NCI-H2107 treated with DMSO at 0.1 percent for 48 hours (cell line): ENCODE measurements around the gene EEF2KMT.
"Not testable (repeated sequence)": the region's sequence is repeated elsewhere in the genome, so short reads cannot be mapped to it uniquely, and the experiment has no call there.

ENCODE experiments used
- DNase-seq: peaks from one replicate; lab custom pipeline; 2025; ENCODE audit not compliant: unreplicated experiment; lab: John Stamatoyannopoulos, UW

The EEF2KMT gene, protein sequence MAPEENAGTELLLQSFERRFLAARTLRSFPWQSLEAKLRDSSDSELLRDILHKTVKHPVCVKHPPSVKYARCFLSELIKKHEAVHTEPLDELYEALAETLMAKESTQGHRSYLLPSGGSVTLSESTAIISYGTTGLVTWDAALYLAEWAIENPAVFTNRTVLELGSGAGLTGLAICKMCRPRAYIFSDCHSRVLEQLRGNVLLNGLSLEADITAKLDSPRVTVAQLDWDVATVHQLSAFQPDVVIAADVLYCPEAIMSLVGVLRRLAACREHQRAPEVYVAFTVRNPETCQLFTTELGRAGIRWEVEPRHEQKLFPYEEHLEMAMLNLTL

DNA sequence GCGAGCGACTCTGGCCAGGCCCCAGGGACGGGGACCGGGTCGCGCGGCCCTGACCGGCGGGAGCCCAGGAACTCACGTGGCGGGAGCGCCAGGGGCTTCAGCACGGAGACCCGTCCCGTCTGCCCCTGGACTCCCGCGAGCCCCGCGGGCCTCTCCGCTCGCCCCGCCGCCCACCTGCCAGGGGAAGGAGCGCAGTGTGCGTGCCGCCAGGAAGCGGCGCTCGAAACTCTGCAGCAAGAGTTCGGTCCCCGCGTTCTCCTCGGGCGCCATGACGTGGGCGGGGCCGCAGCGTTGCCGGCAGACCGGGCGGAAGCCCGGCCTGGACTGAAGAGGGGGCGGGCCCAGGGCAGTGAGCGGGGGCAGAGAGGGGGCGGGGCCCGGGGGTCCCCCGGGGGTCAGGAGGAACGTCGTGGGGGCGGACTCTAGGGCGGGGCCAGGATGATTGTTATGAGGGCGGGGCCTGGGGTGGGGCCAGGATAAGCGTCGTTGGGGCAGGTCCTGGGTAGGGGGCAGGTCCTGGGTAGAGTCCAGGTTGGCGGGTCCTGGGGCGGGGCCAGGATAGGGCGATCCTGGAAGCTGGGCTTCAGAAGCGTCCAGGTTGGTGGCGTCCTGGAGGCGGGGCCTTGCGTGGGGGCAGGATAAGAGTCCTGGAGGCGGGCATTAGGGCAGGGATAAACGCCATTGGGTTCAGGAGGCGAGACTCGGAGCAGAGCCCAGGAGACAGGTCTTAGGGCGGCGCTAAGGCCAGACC, at the start of gene EEF2KMT:
EEF2KMT (minus strand) TSS at position 326 of the 751 bp plus-strand sequence; CDS start at position 270, 56 bp downstream.
- peak; percentile 97 for DNase-seq

DNA sequence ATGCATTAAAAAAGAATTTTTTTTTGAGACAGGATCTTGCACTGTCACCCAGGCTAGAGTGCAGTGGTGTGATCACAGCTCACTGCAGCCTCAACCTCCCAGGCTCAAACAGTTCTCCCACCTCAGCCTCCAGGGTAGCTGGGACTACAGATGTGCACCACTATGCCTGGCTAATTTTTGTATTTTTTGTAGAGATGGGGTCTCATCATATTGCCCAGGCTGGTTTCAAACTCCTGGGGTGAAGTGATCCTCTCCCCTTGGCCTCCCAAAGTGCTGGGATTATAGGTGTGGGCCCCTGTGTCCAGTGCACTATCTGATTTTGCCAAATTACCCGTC, 47.0 kb upstream of the EEF2KMT start:
- not testable (repeated sequence) for DNase-seq

DNA sequence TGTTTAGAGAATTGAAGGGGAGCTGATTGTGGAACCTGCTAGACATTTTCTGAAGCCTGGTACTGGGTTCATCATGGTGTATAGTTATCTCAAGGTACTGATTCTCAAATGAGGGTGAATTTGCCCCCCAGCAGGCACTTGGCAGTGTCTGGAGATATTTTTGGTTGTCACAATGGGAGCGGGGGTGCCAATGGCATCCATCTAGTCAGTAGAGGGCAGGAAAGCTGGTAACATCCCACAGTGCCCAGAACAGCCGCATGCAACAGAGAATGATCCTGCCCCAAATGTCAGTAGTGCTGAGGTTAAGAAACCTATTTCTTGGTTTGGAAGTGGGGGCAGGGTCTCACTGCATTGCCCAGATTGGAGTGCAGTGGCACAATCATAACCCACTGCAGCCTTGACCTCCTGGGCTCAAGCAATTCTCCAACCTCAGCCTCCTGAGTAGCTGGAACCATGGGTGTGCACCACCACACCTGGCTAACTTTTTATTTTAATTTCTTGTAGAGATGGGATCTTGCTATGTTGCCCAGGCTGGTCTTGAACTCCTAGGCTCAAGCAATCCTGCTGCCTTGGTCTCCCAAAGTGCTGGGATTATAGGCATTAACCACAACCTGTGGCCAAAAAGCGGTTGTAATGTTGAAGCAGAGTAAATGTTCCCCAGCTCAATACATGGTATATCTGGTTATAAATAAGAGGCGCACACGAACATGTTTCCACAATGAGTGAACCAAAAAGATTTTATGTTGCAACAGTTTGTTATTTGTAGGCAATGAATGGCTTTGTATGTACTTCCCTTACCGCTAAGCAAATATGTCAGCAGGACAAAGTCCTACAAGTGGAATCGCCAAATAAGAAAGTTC, 46.4 kb upstream of the EEF2KMT start:
- no peak for DNase-seq

DNA sequence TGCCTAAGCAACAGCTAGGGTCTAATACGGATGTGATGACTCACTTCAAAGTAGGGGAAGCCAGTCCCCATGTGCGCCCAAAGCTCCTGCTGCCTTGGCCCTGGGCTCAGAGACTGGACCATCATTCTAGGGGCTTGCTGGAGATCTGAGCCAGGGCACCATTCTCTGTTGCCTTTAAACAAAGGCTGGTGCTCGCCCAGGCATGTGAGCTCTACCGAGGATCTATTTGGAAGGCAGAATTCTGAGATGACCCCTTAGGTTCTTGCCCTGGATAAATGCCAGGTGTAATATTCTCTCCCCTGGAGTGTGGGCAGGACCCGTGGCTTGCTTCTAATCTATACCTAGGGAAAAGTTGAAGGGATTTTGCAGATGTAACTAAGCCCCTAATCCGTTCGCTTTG, 42.6 kb upstream of the EEF2KMT start:
- DNase-seq, result not testable (repeated sequence)

DNA sequence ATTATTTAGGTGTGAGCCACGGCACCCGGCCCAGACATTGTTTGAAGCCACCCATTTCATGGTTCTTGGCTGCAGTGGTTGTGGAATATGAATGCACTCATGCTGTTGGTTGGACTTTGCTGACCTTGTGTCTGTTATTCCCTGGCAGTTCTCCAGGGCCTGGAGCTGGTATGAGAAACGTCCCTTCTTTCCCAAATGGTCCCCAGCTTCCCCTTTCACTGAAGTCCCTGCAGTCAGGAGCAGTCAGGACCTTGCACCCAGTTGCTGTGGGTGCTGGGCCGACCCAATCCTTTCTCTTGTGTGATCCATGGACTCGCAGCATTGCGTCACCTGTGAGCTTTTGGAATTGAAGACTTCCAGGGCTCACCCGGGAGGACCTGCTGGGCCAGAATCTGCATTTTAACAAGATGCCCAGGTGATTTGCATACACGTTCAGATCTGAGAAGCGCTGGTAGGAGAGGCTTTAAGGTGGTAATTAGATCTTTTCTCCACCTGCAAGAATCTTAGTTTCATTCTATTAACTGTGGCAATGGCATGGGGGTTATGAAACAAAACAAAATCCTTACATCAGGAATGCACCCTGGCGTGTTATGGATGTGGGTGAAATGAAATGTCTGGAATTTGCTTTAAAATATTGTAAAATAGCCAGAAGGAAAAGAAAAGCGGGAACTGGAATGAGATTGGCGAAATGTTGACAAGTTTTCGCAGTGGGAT, 37.3 kb upstream of the EEF2KMT start:
- DNase-seq, result not testable (repeated sequence)

DNA sequence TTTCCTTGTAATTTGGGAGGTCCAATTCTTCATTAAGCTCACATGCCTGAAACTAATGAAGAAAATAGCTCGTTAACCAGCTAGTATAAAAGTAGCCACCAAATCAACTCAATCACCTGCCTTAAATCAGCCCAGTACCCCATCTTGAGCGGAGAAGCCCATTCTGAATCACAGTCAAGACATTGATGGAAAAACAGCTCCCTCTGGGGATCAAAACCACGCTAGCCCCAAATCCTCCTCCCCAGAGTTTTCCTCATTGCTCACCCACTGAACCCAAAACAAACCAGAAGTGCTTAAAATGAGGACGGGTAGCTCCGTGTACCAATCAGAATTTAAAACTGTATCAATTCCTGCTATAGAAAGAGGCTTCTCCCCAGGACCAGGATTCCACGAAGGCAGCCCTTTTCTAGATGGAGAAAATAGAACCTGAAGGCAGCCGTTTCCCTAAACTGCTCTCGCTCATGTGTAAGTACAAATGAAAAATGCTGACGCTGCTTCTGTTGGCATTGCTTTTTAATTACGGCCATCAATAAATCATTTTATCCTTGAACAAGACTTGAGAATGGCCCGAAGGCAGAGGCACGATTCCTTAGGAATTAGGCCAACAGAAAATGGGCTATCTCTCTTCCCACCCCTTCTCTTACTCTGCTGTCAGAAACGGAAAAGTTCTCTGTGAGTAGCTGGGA, 35.5 kb upstream of the EEF2KMT start:
- not testable (repeated sequence) for DNase-seq

DNA sequence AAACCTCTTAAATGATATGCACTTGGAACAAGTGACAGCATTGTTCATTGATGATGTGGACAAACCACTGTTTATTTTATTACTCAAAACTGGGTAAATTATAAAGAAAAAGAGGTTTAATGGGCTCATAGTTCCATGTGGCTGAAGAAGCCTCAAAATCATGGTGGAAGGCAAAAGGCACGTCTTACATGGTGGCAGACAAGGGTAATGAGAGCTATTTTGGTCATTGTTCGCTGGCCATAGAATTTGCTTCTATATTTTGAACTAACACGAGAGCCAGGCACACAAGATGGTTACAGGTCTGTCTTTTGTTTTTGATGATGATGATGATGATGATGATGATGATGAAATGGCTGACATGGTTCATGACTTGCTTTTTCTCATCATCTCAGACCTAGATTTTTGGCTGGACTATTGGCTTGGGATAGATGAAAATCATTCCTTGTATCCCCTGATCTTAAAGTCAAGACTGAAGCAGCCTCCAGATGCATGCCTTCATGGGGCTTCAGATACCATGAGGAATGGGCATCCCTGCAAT, 33.9 kb upstream of the EEF2KMT start:
- DNase-seq, result not testable (repeated sequence)

DNA sequence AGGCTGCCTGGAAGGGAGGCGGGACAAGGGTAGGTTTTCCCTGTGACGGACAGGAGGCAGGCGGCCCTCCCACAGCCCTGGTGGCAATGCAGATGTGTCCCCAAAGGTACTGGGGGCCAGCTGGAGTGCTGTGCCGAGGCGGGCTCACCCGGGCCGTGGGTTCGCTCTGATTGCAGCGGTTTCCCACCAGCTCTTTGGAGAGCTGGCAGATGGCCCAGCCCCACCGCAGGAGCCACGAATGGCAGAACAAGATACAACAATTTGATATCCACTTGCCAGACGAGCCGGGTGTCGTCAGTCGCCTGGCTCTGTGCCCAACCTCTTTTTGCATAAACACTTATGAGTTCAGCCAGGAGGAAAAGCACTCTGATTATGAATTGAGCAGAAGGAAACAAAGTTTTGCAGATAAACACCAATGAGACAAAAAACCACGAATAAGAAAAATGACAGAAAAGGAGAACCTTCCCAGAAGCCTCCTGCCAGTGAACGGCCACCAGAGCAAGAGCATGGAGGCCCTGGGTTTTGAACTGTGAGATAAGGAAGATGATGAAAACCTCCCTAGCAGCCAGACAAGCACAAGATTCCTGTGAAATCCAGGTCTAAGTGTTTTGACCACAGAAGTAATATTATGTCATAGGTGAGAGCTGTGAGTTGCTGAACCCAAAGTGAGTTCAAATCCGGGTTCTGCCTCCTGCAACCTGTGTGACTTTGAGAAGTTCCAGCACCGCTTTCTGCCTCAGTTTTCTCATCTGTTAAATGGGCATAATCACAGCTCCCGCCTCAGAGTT, 19.9 kb upstream of the EEF2KMT start:
- DNase-seq, result peak; percentile 88

DNA sequence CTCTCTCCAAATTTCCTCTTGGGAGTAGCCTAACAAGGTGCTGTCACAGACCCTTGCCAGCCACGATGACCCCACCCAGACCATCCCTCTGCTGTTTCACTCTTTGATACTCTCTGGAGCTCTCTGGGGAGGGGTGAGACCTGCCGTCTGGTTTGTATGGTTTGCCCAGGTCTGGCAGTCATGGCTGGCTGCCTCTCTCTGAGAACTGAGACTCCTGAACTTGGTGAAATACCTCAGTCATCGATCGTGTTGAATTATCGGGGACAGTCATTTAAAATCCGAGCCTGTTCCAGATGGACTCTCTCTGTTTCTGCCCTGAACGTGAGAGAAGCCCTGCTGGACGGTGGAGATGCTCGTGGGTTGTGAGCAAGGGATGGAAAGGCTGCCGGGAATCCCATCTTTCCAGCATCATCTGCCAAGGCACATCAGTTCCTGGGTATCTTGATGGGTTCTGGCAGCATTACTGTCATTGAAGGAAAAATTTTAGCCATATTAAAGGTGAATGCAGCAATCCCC, 19.2 kb upstream of the EEF2KMT start:
- not testable (repeated sequence) for DNase-seq

DNA sequence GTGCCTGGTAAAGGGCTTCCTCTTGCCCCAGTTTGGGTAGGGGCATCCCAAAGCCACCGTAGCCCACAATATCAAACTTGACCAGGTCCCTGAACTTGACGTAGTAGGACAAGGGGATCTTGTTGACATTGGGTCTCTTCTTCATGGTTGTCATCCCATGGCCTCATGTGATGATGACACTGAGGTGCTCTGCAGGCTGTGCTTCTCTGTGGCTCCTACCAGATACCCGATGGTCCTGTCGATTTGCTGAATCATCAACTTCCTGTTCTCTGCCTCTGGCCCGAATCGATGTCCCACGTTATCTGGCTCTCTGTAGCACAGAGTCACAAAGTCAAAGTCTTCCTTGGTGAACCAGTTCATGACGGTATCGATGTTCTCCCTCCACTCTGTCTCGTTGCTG, 13.3 kb upstream of the EEF2KMT start:
- DNase-seq, result not testable (repeated sequence)

DNA sequence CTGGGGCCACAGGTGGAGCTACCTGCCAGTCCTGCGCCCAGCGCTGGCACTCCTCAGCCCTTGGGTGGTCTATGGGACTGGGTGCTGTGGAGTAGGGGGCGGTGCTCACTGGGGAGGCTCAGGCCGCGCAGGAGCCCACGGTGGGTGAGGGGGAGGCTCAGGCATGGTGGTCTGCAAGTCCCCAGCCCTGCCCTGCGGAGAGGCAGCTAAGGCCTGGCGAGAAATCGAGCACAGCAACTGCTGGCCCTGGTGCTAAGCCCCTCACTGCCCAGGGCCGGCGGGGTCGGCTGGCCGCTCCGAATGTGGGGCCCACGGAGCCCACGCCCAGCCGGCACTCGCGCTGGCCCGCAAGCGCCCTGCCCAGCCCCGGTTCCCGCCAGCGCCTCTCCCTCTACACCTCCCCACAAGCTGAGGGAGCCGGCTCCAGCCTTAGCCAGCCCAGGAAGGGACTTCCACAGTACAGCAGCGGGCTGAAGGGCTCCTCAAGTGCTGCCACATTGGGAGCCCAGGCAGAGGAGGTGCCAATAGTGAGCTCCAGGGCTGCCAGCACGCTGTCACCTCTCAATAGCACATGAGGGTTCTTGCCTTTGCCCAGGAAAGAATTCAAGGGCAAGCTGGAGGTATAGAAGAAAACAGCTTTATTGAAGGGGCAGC, 11.0 kb upstream of the EEF2KMT start:
- DNase-seq, result no peak

DNA sequence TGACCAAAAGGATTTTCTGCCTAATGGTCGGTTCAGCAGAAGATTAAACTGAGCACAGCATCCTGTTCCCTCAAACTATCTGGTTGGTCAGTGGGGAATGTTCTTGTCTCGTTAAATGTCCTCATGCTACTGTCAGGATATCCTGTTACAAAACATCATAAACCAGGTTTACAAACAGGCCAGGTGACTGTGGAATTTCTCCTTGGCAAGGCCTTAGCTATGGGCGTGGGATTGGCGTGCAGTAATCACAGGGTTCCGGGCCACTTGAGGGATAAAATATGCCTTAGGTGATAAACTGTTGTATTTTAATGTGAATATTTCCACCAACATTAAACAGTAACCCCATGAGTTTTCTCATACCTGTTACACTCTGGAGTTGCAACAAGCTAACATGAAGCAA, 7.4 kb upstream of the EEF2KMT start:
- DNase-seq, result not testable (repeated sequence)

DNA sequence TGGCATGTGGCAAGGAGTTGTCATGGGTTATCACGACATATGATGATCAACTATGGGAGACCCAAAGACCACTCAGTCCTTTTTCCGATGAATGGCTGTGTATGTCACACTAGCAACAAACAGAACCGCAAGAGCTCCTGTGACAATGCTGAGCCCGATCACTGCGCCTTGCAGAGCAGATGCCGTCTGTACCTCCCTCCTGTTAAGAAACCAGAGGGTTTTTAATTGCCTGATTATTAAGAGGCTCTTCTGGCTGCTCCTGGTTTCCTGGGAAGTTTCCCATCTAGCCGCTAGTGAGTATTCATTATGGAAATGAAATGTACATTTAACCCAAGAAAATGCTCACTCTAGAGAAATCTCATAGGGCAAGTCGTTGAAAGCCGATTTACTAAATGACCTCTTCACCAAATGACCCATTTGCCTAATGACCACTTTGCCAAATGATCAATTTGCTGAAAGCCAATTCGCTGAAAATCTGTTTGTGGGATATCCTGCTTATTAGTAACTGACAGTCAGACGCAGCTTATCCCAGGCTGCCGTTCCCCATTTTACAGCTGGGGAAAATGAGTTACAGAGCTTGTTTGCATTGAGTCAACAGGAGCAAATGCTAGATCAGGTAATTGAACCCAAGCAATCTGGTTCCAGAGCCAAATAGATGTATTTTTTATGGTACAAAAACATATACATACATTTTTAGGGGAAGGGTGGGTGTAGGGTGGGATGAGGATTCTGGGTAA, 5.9 kb upstream of the EEF2KMT start:
- DNase-seq, result not testable (repeated sequence)

DNA sequence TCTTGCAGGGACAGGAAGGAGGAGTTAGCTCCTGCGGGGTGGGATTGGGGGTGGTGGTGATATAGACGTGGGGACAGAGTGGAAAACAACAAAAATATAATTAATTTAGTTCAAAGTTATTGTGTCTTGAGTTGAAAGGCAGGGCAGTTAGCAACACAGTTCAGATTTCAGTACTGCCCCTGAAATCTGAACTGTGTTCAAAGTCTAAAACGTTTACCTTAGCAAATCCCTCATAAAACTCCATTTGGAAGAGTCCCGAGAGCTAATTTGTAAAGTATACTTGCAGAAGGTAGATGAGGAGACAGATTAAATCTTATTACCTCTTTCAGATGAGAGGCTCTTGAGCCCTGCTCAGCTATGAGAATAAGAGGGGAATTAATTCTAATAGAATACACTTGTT, 1.6 kb upstream of the EEF2KMT start:
- DNase-seq, result not testable (repeated sequence)

DNA sequence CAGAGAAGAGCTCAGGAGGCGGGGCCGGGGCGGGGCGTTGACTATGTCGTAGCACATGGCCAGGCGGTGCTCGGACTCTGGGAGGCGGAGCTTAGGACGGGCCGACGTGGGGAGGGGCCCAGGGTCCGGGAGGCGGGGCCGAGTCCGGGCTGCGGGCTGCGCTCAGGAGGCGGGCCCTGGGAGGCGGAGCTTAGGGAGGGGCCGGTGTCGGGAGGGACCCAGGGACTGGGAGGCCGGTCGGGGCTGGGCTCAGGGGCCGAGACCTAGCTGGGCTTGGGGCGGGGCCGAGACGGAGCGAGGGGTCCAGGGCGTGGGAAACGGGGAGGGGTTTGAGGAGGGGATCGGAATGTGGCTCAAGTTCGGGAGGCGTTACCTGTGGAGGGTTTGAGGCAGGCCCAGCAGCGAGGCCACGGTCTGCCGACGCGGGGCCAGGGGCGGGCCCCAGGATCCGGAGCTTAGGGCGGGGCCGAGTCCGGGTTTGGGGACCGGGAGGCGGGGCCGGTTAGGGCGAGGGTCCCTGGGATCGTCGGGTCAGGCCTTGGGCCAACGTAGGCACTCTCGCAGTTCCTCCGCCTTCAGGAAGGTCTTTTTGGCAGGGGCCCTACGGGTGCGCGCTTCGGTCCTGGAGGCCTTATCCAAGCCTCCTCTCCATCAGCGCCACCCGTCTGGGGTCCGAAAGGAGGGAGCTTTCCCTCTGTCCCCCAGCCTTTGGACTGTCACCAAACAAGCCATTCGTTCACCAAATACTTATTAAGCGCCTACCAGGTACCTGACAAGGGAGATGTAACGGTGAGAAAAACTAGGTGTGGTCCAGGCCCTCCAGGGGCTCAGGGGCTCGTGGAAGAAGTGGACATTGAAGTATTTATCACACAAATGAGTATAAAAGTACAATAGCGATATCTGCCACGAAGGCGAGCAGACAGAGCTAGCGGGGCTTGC, 895 bp upstream of the EEF2KMT start:
- DNase-seq, result not testable (repeated sequence)

DNA sequence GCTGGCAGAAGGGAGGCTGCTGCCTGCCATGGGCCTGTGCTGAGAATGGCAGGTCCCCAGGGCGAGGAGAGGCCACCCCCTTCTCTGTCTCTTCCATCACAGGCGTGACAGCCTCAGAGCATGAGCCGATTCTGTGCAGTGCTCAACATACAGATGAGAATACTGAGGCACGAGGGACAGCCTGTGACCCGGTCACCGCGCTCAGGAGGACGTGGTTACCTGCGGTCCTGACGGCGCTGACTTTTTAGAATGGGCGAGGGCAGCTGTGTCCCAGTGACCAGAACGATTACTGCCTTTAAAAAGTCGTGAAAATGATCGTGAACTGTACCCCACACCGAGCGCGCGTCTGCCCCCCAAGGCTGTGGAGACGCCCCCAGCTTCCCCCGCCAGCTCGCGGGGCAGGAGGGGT, 530 bp downstream of the EEF2KMT start:
- peak; percentile 5 for DNase-seq
